Measurements from ENCODE around the gene TCF12.

GRCh38 chr15:57143511-57144078 is 225.2 kb downstream of the TCF12 start:
- TF ChIP-seq CTCF (conservative IDR thresholded peaks at IDR 0.05; ENCODE audit: low read length) (no peak), EZH2phosphoT487 (IDR thresholded peaks at IDR 0.05; ENCODE audit: borderline replicate concordance) (no peak)
